Adipose tissue (tissue), 3 donors: ENCODE results near the gene JCHAIN. TPM values are rescaled to one million over a fixed set of nuclear protein-coding genes. Genes with fewer than 3 reads are reported as not detected.
A peak's percentile ranks its signal among the peaks of the same experiment; 100 is the strongest.
"Not testable (repeated sequence)": the region's sequence is repeated elsewhere in the genome, so short reads cannot be mapped to it uniquely, and the experiment has no call there.

Source experiments
- H3K27ac ChIP-seq: one replicate; pipeline ENCODE4 v1.5.1; 2013; ENCODE audit warnings: low read depth, low read length
- WGBS, 3 donors: extraction: QIAGEN DNeasy Blood & Tissue Kit; methylation state at CpG; one replicate each; pipeline ENCODE4 v1.1.7; 2013; 5-methylcytosine and 5-hydroxymethylcytosine counted together
- polyA plus RNA-seq, 3 donors: library from polyadenylated mRNA; stranded (reverse); fragments of 200-250 nt; gene quantifications; one replicate each; pipeline ENCODE4 v1.2.3, GENCODE V29; 2013
- donor health status: healthy with polysubstance abuse.
- donor health status: Bipolar disorder and iron deficiency.
- donor health status: healthy.

The JCHAIN gene
- 1 to 10 TPM; 2.9 to 7.7 (median 7.6) TPM for polyA plus RNA-seq

DNA sequence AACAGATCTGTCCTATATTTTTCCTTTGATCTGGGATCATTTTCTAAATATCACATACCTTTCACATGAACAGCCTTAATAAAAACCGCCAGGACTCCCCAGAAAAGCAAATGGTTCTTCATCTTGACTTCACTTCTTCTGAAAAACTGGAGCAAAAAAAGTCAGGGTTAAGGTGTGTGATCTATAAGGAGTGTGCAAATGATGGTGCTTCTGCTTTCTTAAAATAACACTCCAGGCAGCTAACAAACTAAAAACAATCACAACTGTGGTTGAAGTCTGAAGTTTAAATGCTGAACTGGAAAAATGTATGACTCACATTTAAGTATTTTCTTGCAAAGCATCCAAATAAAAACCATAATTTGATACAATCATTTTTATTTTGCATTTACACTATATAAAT lies at the start of gene JCHAIN:
Gene JCHAIN, minus strand, starts transcription at position 140 of the 400 bp plus-strand sequence. Its CDS starts 18 bp downstream, at position 122.
- no peak within 1 kb of the TSS for H3K27ac ChIP-seq
- 79 to 82% (median 81%) methylated on average over 1 of the region's 1 CpG for WGBS, 3 donors

DNA sequence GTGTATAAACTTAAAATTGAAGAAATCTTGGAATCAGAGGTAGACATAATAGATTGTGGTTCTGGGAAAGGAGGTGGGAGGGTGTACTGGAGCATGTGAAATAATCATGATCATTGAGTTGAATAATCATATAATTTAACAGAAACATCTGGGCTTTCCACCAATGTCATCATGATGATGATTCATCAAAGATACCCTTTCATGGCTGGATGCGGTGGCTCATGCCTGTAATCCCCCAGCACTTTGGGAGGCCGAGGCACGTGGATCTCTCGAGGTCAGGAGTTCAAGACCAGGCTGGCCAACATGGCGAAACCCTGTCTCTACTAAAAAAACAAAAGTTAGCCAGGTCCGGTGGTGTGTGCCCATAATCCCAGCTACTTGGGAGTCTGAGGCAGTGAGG lies 48.8 kb upstream of the JCHAIN start:
- H3K27ac ChIP-seq = no peak overlapping the region
- 84 to 95% (median 85%) methylated on average over 6 of the region's 6 CpGs for WGBS, 3 donors

DNA sequence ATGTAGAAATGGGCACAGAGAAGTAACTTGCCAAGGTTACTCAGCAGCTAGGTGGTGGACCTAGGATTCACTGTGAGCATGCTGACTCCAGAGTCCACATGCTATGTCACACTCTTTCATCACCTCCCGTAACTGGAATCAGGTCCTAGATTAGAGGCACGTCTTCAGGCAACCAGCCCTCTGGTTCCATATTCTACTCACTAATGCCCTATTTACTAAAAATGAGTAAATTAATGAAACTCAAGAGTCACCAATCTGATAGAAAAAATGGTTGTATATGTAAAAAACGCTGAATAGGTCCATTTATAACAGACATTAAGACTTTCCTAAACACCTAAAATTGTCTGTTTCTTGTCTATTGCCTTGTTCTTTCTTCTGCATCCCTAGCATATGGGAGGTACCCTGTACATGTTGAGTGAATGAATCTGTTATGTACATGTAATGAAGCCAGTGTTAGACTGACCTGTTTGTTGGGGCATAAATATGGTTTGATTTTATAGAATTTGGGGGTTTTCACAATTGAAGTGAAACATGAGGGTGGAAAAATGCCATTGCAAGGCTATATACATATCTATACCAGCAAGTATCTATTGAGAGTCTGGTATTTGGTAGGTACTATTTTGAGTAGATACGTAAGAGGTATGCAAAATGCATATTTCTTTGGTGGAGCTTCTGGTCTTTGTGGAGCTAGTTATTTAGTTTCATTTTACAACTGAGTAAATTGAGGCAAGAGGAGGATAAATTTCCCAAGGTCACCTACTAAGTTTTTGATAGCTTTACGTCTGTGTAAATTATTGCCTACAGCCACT lies 48.0 kb upstream of the JCHAIN start:
- H3K27ac ChIP-seq = no peak overlapping the region
- WGBS, 3 donors = 73 to 77% (median 74%) methylated on average over 5 of the region's 5 CpGs

DNA sequence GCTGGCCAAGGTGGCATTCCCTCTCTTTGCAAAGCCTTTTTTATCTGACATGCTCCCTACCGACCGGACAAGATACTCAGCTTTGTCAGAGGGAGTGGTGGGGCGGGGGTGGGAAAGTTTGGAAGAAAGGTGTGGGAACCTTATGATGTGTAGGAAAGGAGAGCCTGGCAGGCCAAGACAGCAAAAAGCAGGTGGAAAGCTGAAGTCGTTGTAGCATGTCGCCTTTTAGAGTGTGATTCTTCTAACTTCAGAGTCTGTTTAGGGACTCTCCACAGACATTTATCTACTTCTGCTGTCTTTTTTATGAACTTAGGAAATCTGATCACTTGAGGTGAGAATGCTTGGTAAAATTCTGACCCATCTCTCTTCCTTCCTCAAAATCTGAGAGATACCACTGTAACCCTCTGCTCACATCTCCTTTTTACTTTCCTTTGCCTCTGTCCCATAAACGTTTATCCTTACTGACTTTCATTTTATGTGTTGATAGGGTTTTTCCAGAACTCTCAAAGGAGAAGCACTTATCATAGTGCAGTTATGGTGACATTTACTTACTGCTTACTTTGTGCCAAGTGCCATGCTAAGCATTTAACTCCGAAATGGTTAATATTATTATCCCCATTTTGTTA lies 47.3 kb upstream of the JCHAIN start:
- 60 to 71% (median 69%) methylated on average over 7 of the region's 7 CpGs for WGBS, 3 donors
- no peak overlapping the region for H3K27ac ChIP-seq

DNA sequence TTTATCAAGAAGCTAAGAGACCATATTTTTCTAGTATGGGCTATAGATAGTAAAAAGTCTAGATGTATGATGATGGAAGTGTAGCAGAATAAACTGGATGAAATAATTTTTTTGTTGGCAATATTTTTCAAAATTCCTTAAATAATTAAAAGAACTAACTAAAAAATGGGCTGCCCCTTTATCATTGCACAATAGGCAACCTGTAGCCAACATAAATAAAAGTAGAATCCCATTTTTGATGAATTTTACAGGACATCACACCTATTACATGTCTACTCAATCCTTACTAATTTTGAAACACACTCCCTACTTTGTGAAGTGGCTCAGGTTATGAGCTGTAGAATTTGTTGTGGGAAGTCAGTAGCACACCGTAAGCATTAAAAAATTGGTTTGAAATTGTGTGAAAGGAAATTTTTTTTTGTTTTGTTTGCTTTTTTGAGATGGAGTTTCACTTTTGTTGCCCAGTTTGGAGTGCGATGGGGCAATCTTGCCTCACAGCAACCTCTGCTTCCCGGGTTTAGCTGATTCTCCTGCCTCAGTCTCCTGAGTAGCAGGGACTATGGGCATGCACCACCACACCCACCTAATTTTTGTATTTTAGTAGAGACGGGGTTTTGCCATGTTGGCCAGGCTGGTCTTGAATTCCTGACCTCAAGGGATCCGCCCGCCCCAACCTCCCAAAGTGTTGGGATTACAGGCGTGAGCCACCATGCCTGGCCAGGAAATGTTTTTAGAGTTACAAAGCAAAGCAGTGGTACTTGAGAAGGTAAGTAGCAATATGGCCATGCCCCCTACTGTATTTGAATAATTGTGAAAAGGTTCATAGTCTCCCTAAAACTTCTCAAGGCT lies 46.5 kb upstream of the JCHAIN start:
- H3K27ac ChIP-seq = no peak overlapping the region
- WGBS, 3 donors = 83 to 96% (median 91%) methylated on average over 7 of the region's 7 CpGs

DNA sequence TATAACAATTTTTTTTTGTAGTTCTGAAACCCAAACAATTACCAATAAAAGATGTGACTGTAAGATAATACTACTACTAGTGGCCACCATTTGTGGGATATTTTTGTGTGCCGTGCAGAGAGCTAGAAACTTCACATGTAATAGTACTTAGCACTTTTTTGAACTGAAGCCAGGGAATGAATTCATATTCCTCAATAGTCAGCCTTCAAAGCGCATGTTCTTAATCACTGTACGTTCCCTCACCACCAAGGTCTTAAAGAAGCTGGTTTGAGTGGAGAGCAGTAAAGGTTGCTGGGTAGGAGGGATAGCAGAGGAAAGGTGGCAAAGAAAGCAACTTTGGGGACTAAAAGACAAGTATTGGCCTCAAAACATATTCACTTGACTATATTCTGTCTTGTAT lies 45.8 kb upstream of the JCHAIN start:
- 51 to 72% (median 71%) methylated on average over 3 of the region's 3 CpGs for WGBS, 3 donors
- H3K27ac ChIP-seq = no peak overlapping the region

DNA sequence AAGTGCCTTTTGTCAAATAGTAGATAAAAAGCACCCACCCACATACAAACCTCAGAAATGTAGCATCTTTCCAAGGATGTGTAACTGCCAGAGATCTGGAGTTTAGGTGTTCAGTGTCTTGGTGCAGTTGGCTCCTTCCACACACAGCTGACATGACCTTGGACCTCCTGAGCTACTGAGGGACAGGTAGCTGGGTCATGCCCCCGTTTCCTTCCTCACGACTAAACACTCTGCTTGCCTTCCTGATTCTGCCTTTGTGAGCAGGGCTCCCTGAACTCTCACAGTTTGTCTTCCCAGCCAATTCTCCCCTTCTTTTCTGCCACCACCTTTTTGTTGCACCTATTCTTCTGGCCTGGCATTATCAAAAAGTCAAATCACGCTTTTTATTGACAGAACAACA lies 45.3 kb upstream of the JCHAIN start:
- 33 to 60% (median 54%) methylated on average over 3 of the region's 3 CpGs for whole genome bisulfite sequencing, 3 donors
- no peak overlapping the region for H3K27ac ChIP-seq

DNA sequence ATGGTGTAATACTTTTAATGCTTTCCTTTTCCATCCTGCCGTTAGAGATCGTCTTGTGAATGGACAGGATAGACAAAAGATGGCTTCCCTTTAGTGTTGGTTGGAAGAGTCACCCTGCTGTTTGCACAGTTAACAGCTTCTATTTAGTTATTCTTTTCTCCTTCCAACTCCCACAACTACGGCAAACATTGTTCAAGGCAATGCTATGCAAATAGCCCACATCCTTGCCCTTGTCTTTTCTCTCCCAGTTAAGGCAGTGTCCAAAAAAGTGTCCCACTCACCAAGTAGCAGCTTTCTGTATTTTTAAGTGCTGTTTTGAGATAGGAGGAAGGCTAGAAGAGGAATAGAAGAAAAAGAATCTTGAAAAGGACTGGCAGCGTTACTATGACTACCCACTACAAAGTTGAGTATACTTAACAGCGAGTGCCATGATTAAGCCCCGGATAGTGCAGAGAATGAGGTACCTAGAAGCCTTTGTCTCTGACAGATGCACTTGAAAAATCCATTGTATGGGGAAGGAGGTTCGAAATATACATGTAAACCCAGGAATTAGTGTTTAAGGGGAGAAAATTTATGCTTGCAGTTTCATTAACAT lies 43.4 kb upstream of the JCHAIN start:
- WGBS, 3 donors = 45 to 91% (median 88%) methylated on average over 7 of the region's 7 CpGs
- H3K27ac ChIP-seq = no peak overlapping the region

DNA sequence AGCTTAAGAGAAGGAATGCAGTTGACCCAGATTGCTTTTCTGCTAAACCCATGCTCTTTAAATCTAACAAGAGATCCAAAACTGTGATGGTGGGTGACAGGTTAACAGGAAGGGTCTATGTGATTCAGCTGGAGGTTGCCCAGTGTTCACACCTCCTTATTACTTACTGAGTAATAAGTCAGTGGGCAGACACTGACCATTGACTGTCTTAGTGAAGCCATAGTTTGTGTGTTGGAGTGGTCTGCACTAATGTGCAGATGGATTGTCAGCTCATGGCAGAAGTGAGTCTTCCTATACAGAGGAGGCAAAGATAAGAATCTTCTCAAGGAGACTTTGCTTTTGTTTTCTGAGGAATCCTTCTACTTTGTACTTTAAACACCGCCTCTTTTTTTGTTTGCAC lies 40.2 kb upstream of the JCHAIN start:
- H3K27ac ChIP-seq = no peak overlapping the region
- 71 to 94% (median 93%) methylated on average over 1 of the region's 1 CpG for WGBS, 3 donors

DNA sequence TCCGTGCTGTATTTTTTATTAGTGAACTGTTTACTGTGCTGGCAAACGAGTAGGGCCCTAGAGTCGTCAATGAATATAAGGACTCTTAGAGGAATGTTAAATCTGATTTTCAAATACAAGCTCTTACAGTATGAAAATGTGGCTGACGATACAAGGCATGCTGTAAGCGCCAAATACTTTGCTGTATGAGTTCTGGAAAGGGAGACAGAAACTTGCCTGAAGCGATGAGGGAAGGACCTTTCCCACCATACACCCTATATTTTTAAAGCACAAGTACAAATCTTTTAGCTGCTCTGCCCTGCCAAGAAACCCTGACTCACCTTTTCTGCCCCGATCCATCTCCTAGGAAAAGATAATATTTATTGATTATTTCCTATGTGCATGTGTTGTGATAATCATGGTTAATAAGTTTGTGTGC lies 39.7 kb upstream of the JCHAIN start:
- no peak overlapping the region for H3K27ac ChIP-seq
- WGBS, 3 donors = 5 to 14% (median 13%) methylated on average over 7 of the region's 7 CpGs

DNA sequence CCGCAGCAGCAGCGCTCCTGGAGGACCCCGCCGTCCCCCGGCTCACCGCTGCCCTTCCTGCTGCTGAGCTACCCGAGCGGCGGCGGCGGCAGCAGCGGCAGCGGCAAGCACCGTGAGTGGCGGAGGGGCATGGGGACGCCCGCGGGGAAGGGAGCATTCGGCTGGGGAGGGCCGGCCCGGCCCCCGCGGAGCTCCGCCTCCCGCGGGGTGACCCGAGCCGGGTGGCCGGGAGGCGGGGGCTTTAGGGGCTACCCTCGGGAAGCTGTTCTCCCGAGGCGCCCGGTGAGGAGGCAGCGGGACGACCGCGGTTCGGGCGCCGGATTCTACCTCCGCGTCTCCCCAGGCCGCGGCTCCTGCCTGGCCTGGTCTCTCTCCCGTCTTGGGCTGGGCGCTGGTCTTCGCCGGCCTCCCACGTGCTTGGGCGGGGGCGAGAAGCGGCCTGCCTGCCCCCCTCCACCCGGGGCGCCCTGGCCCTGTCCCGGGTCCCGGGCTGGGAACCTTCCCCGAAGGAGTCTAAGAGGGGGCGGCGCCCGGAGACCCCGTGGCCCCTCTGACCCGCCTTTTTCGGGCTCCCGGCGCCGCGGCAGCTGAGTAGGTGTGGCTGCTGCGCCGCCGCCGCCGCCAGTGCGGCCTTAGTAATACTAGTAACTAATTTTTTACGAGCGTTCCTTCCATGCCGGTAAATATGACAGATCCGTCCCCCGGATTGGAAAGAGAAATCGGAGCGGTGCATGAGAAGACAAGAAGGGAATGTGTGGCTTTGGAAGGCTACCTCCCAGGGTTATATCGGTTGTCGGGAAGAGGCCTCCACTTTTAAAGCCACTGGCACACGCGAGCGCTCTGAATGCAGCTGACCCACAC lies 39.1 kb upstream of the JCHAIN start:
- H3K27ac ChIP-seq = no peak overlapping the region
- WGBS, 3 donors = 0 to 1% (median 1%) methylated on average over 66 to 86 of the region's 86 CpGs

DNA sequence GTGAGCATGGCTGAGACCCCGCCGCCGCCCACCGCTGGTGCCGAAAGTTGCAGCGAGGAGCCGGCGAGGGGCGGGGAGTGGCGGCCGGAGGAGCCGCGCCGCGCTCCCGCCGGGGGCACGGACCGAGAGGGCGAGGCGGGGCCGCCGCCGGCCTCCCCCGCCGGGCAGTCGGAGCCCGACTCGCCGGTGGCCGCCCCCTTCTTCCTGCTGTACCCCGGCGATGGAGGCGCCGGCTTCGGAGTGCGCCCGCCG lies 38.5 kb upstream of the JCHAIN start:
- H3K27ac ChIP-seq = no peak overlapping the region
- WGBS, 3 donors = 0% methylated on average over 14 to 39 of the region's 39 CpGs

DNA sequence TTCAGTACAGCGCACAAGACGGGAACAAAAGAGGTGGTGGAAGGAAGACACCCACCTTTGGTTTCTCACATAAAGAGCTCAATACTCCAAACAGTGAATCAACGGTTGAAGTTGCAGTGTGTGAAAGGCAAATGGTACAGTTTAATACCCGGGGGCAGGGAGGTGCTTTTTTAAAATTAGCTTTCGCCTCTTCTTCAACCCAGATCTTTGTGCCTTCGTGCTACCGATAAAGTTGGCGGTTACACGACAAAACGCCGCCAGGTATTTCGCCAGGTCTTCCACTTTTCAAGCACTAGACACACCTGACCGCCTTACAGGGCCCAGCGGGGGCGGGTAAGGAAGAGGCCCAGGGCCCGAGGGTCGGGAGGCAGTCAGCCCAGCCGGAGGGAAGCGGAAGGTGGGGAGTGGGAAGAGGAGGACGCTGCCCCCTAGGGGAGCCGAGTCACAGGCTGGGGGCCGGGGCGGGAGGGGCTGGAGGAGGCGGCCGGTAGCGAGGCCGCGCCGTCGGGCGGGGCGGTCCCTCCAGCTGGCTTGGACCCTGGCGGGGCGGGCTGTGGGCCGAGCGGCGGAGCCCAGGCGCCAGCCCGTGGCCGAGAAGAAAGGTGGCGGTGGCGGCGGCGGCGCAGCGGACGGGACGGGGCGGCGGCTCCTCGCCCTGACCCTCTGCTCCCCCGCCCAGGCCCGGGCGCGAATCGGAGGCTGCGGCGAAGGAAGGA lies 38.1 kb upstream of the JCHAIN start:
- 0 to 1% (median 0%) methylated on average over 39 to 58 of the region's 58 CpGs for WGBS, 3 donors
- H3K27ac ChIP-seq = peak overlapping the region; percentile 80

DNA sequence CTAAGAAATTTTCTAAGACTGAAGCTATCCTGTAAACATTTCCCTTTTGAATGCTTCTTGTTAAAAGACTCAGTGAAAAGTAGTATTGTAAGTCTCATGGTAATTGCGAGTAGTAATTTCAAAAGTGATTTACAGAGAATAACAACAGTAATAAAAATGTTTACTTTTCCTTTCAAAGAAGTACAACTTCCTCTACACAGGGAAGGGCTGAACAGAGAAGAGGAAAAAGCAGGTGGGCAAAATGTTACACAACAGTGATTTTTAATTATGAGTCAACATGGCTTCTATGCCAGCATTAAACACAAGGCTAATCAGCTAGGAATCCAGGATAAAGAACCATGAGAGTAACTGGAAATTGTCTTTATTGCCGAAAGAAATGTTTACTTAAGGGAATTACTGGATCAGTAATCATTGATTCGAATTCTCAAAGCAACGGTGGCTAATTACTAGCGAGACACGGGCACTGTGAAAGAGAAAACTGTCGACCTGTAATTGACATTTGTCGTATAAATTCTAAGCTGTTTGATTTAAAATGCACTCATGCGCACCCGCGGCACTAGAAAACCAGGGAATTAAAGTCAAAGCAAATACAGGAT lies 37.4 kb upstream of the JCHAIN start:
- WGBS, 3 donors = 3 to 5% (median 4%) methylated on average over 11 of the region's 11 CpGs
- peak overlapping the region; percentile 80 for H3K27ac ChIP-seq

DNA sequence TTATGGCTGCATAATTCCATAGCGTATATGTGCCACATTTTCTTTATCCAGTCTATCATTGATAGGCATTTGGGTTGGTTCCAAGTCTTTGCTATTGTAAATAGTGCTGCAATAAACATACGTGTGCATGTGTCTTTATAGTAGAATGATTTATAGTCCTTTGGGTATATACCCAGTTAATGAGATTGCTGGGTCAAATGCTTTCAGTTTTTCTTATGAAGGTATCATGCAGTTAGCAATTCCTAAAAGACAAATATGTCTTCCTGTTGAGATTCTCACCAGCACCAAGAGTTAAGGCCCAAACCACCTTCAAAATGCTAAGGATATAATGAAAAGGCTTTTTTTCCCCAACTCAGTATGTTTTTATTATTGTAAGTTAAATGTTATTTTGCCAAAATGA lies 36.3 kb upstream of the JCHAIN start:
- not testable (repeated sequence) for H3K27ac ChIP-seq
- 56 to 80% (median 74%) methylated on average over 2 of the region's 2 CpGs for WGBS, 3 donors

DNA sequence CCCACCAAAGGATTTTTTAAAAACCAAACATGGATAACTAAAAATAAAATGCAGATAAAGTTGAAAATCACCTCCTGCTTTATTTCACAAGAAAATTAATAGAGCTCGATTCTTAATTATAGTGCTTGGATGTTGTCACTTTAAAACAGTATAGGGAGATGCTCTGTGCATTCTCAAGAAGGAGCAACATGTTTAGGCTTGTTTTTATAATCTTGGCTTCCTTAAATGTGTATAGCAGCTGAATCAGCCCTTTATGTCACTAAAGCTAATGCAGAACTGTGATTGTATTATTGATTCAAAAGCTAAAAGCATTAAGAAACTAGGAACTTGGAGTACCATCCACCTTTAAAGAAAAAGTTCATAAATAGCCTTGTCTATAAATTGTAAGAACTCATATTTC lies 35.0 kb upstream of the JCHAIN start:
- H3K27ac ChIP-seq = no peak overlapping the region
- WGBS, 3 donors = 73 to 93% (median 92%) methylated on average over 1 of the region's 1 CpG

DNA sequence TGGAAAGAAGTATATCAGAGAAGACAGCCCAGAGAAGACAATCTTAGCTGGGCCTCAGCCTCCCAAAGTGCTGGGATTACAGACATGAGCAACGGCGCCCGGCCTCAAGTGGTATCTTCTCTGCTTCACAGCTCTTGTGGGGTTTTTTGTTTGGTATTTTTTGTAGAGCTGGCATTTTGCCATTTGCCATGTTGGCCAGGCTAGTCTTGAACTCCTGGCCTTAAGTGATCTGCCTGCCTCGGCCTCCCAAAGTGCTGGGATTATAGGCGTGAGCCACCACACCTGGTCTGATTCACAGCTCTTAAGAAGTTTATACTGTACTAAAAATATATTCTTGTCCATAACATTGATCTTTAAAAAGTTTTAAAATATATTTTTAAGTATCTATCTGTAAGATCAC lies 34.4 kb upstream of the JCHAIN start:
- 90 to 96% (median 93%) methylated on average over 5 of the region's 5 CpGs for WGBS, 3 donors

More for the DNA sequence above, 34.4 kb upstream of the JCHAIN start:
- no peak overlapping the region for H3K27ac ChIP-seq
